Measurements from ENCODE around the gene SNAPC2.

DNA sequence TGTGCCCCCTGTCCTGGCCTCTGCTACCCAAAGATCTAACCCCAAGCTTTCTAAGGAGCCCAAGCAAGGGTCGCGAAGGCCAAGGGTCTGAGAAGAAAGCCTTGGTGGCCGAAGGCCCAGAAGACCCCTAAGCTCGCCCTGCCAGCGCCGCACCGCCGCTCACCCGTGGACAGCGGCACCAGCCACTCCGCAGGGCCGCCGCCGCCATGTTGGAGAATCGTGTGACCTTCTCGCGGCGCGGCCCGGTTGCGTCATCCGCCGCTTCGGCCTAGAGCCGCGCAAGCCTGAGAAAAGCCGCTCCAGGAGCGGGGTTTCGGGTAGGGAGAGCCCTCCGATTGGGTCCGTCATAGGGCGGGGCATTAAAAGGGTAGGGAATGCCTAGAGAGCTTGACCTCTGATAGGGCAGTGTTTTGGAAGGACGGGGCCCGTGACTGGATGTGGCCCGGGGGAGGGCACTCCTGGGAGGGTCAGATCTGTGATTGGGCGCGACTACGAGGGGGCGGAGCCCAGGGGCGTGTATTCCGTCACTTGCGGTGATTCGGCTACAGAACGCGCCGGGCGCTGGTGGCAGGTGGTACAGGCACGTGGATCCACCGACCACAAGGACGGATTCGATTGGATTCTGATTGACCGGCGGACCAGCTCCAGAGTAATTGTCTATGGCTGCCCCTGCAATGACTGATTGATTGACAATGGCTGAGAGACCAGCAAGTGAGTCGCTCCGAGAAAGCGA, 23.5 kb downstream of the SNAPC2 start, which contains the start of gene TIMM44:
- TF ChIP-seq, protein P1, sequence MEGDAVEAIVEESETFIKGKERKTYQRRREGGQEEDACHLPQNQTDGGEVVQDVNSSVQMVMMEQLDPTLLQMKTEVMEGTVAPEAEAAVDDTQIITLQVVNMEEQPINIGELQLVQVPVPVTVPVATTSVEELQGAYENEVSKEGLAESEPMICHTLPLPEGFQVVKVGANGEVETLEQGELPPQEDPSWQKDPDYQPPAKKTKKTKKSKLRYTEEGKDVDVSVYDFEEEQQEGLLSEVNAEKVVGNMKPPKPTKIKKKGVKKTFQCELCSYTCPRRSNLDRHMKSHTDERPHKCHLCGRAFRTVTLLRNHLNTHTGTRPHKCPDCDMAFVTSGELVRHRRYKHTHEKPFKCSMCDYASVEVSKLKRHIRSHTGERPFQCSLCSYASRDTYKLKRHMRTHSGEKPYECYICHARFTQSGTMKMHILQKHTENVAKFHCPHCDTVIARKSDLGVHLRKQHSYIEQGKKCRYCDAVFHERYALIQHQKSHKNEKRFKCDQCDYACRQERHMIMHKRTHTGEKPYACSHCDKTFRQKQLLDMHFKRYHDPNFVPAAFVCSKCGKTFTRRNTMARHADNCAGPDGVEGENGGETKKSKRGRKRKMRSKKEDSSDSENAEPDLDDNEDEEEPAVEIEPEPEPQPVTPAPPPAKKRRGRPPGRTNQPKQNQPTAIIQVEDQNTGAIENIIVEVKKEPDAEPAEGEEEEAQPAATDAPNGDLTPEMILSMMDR (IDR thresholded peaks at IDR 0.05), result no peak
- no peak for TF ChIP-seq ZFX (IDR thresholded peaks at IDR 0.05; ENCODE audit: borderline replicate concordance)
